HG02798 (cell line): ENCODE measurements around the gene LGALS3.
"Not testable (repeated sequence)": the region's sequence is repeated elsewhere in the genome, so short reads cannot be mapped to it uniquely, and the experiment has no call there.

Source experiments
- ATAC-seq: cut with Tn5 transposase; IDR thresholded peaks from one replicate; pipeline ENCODE4 v1.9.1; 2021; ENCODE audit warnings: mild to moderate bottlenecking; ENCODE audit not compliant: unreplicated experiment, poor library complexity

The LGALS3 gene

DNA sequence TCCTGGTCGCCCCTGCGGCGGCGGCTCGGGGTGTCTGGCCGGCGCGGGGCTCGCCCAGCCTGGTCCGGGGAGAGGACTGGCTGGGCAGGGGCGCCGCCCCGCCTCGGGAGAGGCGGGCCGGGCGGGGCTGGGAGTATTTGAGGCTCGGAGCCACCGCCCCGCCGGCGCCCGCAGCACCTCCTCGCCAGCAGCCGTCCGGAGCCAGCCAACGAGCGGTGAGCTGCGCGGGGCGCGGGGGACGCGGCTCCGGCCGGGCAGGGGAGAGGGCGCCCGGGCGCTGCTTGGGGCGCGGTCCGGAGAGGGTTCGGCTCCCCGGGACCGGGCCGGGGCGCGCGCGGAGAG, at the start of gene LGALS3:
LGALS3 (plus strand) TSS at position 167 of the 342 bp plus-strand sequence. CDS start 8,122 bp downstream, outside the sequence.
- ATAC-seq: peak; percentile 83

DNA sequence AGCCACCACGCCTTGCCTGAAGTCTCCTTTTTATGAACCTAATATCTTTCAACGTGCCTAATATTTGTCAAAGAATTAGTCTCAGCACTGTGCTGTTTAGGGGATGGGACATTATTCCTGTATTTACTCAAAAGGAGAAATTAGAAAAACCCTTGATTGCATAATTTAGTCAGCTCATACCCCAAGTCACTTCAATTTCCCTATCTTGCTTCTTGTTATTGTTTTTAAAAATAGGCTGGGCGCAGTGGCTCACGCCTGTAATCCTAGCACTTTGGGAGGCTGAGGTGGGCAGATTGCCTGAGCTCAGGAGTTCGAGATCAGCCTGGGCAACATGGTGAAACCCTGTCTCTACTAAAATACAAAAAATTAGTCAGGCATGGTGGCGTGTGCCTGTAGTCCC, 49.1 kb upstream of the LGALS3 start:
- ATAC-seq: not testable (repeated sequence)

DNA sequence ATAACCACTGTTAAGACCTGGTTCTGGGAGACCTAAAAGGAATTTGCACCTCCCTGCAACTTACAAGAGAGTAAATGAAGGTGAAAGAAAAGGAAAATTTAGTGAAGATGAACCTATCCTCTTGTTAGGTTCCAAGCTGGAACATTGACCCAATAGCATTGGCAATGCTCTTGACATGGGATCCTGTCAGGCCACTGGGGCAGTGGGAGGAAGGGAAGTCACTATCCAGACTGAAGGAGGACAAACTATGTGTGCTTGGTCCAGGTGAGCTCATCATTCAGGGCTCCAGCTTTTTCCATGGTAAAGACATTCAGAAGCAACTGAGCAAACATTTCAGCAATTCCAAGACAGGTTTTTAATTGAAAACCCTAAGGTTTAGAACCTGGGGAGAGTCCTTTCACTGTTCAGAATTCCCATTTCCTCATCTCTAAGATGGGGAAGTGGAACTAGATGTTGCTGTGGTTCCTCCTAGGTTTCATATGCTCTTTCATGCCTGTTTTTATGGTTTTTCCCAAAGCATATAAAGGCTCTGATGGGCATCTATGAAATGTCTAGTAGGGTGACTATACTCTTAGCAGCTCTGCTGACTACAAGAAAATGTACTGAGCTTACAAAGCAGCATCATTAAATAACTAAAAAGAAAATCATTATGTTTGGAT, 44.5 kb upstream of the LGALS3 start:
- no peak for ATAC-seq

DNA sequence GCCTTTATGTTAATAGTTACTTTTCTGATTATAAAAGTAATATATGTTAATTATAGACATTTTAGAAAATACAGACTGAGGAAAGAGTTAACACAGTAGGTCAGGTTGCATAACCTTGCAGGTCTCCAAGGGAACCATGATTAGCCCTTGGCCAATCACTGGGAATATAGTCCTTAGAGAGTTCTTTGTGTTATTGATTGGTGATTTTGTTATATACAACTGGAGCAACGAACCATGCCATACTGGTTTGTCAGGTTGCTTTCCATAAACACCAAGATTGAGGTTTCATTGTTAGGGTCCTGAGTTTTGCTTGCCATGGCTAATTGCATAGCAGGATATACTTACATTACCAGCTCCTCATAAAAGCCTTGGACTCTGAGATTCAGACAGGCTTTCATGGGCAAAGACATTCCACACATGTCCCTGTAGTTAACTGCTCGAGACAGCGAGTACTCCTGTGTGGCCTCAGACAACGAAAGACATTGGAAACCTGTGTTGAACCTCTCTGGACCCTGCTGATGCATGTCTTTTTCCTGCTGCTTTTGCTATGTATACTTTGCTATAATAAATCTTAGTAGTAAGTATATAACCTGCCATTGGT, 43.9 kb upstream of the LGALS3 start:
- no peak for ATAC-seq

DNA sequence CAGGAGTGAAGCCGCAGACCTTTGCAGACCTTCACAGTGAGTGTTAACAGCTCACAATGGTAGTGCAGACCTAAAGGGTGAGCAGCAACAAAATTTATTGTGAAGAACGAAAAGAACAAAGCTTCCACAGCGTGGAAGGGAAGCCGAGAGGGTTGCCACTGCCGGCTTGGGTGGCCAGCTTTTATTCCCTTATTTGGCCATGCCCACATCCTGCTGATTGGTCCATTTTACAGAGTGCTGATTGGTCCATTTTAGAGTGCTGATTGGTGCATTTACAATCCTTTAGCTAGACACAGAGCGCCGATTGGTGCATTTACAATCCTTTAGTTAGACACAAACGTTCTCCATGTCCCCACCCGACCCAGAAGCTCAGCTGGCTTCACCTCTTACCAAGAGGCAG, 42.1 kb upstream of the LGALS3 start:
- no peak for ATAC-seq

DNA sequence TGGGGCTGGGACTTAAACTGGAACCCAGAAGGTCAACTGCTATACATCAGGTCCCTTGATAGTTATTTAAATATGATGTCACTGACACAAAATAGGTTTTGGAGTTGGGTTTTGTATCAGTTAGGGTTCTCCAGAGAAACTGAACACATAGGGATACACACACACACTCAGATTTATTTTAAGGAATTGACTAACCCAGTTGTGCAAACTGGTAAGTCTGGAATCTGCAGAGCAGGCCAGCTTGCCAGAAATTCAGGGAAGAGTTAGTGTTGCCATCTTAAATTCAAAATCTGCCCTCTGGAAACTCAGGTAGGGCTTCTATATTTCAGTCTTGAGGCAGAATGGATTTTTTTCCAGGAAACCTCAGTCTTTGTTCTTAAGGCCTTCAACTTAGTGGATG, 40.7 kb upstream of the LGALS3 start:
- no peak for ATAC-seq

DNA sequence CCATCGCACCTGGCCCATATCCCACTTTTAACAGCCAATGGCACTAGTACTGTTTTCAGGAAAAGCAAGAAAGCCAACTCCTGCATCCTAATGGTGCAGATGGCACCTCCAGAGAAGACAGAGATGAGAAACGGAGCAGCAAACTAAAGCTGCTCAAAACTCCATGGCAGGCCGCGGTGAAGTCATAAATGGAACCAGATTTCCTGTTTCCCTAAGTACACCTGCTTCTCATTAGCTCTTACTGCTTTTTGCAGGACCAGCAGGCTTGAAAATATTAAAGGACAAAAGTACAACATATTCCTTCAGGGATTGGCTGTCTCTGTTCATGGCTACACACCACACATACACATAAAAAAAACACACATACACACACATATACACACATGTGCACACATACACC, 36.7 kb upstream of the LGALS3 start:
- no peak for ATAC-seq

DNA sequence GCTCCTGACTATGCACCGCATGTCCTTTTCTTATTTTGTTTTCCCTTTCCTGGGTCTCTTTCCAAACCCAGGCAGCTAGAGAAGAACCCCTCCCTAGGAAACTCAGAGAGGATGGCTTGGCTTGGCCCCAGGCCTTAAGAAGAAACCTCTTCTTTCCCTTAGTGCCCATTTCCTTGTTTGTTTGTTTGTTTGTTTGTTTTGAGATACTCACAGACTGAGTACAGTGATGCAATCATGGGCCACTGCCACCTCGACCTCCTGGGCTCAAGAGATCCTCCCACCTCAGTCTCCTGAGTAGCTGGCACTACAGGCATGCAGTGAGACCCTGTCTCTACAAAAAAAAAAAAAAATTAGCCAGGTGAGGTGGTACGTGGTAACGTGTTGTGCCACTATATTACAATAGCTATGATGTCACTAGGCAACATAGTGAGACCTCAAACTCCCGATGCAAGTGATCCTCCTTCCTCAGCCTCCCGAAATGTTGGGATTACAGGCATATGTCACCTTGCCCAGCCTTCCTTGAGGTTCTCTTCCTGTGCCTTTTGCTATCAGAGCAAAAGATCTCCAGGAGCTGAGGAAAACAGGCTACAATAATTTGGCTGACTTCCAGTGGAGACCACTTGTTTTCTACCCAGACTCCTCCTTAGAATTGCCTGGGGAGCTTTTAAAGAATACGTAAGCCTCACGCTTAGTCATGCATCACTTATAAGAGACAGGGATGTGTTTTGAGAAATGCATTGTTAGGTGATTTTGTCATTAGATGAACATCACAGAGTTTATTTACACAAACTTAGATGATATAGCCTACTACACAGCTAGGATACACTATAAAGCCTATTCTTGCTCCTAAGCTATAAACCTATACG, 34.5 kb upstream of the LGALS3 start:
- ATAC-seq: no peak

DNA sequence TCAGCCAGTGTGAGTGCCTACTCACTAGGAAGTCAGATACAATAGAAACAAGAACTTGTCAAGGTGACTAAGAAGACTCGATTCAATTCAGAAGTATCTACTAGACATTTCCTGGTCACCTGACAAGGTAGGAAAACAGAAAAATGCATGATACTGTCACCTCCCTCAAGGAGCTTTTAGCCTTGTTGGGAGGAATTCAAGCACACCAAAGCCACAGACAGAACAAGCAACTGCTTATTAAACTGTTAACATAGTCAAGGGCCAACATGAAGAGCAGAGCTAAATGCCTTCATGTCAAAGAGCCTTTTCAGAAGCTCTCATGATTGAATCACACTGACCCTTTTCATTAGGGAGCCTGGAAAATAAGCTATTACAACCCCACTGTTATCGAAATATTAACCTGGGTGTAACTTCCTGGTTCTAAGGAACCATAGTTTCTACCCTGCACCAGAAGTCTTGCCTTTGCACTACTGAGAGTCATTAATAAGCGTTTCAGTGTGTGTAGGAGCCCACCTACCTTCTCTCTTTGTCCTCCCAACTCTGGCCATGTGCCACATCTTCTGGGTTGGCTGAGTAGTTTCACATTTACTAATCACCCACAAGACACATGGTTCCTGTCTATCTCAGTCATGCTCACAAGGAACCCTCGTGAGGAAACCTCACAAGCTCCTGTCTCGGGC, 31.0 kb upstream of the LGALS3 start:
- ATAC-seq: peak; percentile 73

DNA sequence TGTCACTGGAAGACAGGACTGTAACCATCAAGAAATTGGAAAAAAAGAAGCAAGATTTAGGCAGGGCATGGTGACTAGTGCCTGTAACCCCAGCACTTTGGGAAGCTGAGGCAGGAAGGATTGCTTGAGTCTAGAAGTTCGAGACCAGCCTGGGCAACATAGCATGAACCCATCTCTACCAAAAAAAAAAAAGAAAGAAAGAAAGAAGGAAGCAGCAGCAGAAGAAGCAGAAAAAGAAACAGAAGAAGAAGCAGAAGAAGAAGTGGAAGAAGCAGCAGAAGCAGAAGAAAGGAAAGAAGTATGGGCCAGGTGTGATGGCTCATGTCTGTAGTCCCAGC, 30.5 kb upstream of the LGALS3 start:
- no peak for ATAC-seq

DNA sequence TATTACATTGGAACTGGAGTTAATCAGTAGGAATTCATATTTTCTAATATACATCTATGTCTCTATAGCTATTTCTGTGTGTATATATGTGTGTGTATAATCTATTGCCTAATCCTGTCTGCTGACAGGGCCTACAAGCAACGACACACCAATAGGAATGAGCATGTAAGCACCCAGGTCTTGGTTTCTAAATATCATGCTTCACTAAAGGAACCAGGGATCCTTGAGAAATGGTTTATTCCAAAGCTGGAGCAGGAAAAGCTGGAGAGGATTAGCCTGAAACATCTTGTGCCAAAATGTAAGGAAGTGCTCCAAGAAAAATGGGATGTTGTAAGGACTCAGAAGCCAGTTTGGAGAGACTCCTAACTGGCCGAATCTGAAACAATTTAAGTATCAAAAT, 29.3 kb upstream of the LGALS3 start:
- no peak for ATAC-seq

DNA sequence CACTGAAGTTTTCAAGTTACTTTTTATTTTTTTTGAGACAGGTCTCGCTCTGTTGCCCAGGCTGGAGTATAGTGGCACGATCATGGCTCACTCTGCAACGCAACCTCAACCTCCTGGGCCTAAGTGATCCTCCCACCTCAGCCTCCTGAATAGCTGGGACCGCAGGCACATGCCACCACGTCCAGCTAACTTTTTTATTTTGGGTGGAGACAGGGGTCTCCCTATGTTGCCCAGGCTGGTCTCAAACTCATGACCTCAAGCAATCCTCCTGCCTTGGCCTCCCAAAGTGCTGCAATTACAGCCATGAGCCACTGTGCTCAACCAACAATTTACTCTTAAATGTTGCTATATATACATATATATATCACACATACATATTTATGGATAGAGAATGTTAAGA, 27.4 kb upstream of the LGALS3 start:
- ATAC-seq: no peak

DNA sequence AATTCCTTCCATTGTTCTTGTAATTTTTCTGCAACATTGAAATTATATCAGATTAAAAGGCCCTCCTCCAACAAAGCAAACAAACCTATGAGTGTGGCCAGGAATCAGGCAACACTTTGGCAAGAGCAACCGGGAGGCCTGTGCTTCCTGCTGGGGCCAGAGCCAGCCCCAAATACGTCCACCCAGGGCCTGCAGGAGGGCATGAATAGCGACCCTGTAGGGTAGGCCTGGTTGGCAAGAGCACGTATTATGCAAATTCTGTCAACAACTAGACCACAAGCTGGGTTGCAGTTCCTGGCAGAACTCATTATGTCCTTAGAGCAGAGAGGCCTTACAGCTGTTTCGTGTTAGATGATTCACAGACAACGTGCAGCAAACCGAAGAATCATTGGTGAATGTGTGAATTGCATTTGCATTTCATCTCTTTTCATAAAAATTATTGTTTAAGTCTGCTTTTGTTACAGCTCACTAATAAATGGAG, 26.9 kb upstream of the LGALS3 start:
- ATAC-seq: peak; percentile 80

DNA sequence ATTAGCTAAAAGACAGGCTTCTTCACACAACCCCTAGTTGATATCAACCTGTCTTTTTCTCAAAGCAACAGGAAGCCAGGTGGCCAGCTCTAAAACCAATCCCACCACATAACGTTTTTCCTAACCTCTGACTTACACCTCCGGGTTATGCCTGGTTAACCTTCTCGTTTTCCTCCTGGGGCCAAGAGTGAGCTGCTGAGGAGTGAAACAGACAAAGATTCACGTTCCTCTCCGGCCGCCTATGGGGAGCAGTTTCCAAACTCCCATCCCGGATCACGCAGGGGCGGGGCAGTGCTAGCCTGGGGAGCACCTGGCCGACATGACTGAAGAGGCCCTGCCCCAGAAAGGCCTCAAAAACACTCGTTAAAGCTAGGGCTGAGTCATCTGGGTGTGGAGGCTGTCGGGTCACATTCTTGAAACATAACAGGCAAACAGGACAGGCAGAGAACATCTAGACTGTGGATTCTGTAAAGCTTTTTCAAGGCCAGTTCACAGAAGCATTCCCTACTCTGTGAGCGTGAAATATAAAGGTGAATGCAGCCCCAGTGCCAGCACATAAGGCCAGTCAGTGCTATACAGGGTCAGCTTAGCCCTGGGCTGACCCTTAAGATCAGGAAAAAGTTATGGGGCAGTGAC, 25.9 kb upstream of the LGALS3 start:
- ATAC-seq: peak; percentile 41

DNA sequence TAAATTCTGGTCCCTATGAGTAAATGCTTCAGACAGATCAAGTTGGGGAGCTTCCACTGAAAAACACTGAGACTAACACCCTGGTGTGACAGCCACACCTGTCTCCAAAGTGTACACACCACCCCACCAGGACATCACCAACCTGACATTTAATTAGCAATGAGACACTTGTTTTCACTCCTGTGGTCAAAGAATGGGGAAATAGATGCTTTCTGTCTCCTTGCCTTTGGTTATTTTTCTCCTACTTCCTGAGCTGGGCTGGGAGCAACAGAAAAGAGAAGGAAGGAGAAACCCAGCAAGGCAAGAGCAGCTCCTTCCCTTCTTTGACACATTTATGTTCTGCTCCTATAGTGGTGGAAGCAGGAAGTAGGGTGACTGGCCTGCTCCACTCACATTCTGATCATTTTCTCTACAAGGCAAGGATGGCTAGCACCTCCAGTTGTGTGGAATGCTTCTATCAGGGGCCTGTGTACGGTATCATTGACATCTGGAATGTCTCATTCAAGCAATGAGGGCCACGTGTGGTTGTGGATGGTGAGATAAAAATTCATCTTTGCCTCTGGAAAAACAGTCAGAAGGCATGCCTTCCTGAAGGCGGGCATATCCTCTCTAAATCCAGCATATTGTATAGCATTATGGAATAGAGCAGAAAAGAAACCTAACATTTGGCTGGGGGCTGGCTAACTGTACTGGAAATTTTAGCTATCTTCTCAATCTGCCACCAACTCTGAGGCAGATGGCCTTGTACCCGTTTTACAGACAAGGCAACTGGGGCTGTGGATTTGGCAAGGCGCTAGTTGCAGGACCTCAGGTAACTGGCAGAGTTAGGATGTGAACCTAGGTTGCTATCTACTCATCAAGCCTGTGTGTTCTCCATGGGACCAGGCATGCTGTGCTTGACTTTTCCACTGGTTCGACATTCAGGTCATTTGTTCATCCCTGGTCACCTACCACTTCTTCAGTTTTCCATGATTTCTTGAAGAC, 24.8 kb upstream of the LGALS3 start:
- no peak for ATAC-seq

DNA sequence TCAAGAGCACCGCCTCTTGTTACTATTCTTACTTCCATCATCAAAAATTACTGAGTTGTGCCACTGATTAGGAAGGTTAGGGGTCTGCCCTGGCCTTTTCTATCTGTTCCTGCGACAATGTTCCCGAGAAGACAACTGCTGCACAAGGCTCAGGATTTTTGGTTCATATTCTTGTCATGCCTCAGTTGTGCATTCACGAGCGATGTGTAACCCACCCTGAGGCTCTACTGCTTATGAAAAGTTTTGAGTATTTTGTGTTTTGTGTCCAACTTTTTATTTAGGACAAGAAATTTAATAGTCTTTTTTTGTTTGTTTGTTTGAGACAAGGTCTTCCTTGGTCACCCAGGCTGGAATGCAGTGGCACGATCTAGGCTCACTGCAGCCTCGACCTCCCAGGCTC, 23.1 kb upstream of the LGALS3 start:
- ATAC-seq: no peak

DNA sequence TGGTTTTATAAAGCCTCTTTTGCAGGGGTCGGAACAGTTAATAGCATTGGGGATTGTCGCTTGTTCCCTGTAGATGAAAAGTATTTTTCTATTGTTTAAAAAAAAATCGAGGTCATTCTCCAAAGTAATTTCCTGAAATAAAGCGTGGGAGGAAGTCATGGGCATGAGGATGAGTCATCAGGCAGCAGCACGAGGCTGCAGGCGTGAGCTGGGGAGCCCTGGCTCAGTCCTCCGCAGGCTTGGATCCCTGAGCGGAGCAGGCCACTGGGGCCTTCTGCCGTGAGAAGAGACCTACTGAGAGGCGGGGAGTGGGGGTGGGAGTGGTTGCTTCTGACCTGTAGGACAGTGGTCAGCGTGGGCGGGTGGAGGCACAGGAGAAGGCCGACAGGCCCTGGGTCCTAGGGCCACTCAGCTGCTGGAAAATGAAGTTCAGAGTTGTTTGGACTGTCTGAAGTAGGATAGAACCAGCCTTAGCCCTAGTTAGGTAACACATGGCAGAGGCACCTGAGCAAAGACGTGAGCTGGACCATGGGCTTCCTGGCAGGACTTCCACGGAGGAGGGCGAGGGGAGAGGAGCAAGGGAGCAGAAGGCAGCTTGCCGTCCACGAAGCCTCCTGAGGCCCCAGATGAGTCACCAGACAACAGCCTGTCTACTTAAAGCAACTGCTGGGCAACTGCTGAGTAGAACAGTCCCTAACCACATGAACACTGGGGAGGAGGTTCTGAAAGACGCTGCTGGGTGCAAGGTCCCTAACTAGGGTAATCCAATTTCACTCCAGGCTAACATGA, 21.1 kb upstream of the LGALS3 start:
- ATAC-seq: peak; percentile 65

DNA sequence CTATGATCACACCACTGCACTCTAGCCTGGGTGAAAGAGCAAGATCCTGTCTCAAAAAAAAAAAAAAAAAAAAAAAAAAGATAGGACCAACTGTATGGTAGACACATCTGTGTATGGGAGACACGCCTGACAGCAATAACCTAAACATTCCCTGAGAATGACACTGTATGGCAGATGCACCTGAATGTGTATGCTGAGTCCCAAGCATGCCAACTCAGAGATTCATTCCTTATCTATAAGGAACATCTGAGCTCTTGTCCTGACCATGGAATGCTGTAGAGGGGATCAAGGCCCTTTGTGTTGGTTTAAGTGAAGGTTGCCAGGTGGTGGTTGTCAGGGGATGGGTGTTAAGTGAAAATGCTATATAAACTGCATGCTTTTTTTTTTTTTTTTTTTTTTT, 19.2 kb upstream of the LGALS3 start:
- no peak for ATAC-seq
